Body of pancreas (tissue), 4 donors: Measurements from ENCODE around the gene CCBE1. TPM values are rescaled to one million over a fixed set of nuclear protein-coding genes. Genes with fewer than 3 reads are reported as not detected.

Experiments used
- ATAC-seq: fragments of 150-250 bp; one replicate; pipeline ENCODE4 v1.9.1; 2016
- DNase-seq, 4 donors: peaks; one replicate each; pipeline ENCODE4 v3.0.0-alpha.2; 2019
- H3K27ac ChIP-seq, 4 donors: fragments of 200-600 bp; sonication (generic); 1 replicate in 3 of 4; 2 replicates in 1 of 4; pipeline versions ENCODE4 v1.5.1 to v1.6.1; 2016 to 2019; ENCODE audit warnings: mild to moderate bottlenecking in 1 of 4, mixed read lengths in 1 of 4, moderate library complexity in 1 of 4
- H3K27me3 ChIP-seq, 2 donors: fragments of 200-600 bp; sonication (generic); one replicate each; pipeline ENCODE4 v1.6.0; 2016; ENCODE audit warnings: mild to moderate bottlenecking in 1 of 2
- H3K36me3 ChIP-seq, 2 donors: fragments of 200-600 bp; sonication (generic); replicated peaks in 1 of 2; 2 replicates each; pipeline ENCODE4 v1.5.1; 2016; ENCODE audit warnings: low read depth in 2 of 2; ENCODE audit not compliant: insufficient read depth in 1 of 2
- H3K4me1 ChIP-seq: fragments of 200-600 bp; sonication (generic); one replicate; pipeline ENCODE4 v1.6.0; 2016
- H3K4me3 ChIP-seq, 2 donors: fragments of 200-600 bp; sonication (generic); 1 replicate in 1 of 2; 2 replicates in 1 of 2; pipeline ENCODE4 v1.5.1; 2016 to 2019
- H3K9me3 ChIP-seq, 3 donors: fragments of 200-600 bp; sonication (generic); 1 replicate in 2 of 3; 2 replicates in 1 of 3; pipeline ENCODE4 v1.5.1; 2016
- POLR2A ChIP-seq, 3 donors: fragments of 450-650 bp; IDR thresholded peaks; one replicate each; pipeline ENCODE4 v1.6.1; 2016; ENCODE audit warnings: antibody characterized with exemption in 3 of 3, mild to moderate bottlenecking in 2 of 3
- WGBS, 2 donors: methylation state at CpG; one replicate each; pipeline ENCODE4 v1.1.5; 2017; 5-methylcytosine and 5-hydroxymethylcytosine counted together
- intact Hi-C: fragments of 100-400 bp; cut with DNase I; formaldehyde crosslinking; loops from one replicate; pipeline ENCODE4 v1.15.1; 2023
- total RNA-seq, 2 donors: library from RNA; depleted of rRNA; stranded (reverse); fragments of >200 nt; gene quantifications; one replicate each; pipeline ENCODE4 v1.1.0, GENCODE V29; 2016
- TF ChIP-seq, protein P1 (sequence below), 7 experiments: fragments of 450-650 bp in 4 of 7; fragments of 200-600 bp in 3 of 7; sonication (generic) in 3 of 7; IDR thresholded peaks; one replicate each; pipeline ENCODE4 v1.5.1; 2016 to 2019; ENCODE audit warnings: antibody characterized with exemption in 7 of 7

CCBE1 gene
- total RNA-seq, 2 donors from 2014 or later = 0.99 to 4.4 TPM

DNA sequence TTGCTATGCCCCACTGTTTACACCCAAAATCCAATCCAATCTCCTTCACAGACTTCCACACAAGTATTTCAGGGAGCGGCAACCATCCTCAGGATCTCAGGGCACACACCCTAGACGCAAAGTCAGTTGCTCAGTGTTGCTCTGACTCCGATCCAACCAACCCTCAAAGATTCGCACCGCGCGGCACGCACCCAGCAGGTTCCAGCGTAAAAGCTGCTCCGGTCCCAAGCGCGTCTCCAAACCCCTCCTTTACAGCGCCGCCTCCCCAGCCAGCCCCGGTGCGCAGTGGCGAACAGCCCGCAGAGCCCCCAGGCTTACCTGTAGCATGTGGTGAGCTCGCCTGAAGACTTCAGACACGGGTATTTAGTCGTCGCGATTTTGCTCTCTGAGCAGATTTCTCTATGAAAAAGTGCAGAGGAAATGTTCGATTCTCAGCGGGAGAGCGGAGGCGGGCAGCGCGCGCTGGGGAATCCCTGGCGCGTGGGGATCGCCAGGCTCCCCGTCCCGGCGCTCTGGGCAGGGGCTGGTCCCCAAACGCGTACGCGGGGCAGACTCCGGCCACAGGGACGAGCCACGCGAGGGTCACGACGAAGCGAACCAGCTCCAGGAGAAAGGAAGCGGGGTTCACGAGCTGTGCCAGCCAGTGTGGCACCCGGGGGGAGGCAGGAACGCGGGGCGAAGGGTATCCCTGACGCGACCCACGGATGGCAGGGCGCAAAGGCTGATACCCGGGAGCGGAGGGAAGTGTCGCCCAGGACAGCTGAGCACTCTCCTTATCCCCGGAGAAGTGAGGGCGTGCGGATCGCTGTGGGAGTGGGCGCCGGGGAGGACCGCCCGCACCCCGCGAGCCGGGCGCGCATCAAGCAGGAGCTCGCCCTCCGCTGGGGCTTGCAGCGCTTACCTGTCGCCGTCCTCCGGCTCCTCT, 650 bp downstream of the CCBE1 start:
- no peak overlapping the region for H3K27ac ChIP-seq
- H3K4me3 ChIP-seq = no peak overlapping the region
- intact Hi-C loops = no loop called here
- DNase-seq = no peak
- peaks cover 0 to 26% of the 10 kb centered on the region in 2 donors for H3K27me3 ChIP-seq
- ATAC-seq = peak; percentile 35
- TF ChIP-seq POLR2A (IDR thresholded peaks at IDR 0.05) = no peak
- TF ChIP-seq, protein P1, sequence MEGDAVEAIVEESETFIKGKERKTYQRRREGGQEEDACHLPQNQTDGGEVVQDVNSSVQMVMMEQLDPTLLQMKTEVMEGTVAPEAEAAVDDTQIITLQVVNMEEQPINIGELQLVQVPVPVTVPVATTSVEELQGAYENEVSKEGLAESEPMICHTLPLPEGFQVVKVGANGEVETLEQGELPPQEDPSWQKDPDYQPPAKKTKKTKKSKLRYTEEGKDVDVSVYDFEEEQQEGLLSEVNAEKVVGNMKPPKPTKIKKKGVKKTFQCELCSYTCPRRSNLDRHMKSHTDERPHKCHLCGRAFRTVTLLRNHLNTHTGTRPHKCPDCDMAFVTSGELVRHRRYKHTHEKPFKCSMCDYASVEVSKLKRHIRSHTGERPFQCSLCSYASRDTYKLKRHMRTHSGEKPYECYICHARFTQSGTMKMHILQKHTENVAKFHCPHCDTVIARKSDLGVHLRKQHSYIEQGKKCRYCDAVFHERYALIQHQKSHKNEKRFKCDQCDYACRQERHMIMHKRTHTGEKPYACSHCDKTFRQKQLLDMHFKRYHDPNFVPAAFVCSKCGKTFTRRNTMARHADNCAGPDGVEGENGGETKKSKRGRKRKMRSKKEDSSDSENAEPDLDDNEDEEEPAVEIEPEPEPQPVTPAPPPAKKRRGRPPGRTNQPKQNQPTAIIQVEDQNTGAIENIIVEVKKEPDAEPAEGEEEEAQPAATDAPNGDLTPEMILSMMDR (IDR thresholded peaks at IDR 0.05) = no peak
- peaks cover 22% of the 10 kb centered on the region for H3K4me1 ChIP-seq
- 0 to 1% methylated on average over 5 to 79 of the region's 79 CpGs for WGBS, 2 donors
- H3K9me3 ChIP-seq = no peaks in the 10 kb centered on the region
- no peaks in the 10 kb centered on the region for H3K36me3 ChIP-seq

DNA sequence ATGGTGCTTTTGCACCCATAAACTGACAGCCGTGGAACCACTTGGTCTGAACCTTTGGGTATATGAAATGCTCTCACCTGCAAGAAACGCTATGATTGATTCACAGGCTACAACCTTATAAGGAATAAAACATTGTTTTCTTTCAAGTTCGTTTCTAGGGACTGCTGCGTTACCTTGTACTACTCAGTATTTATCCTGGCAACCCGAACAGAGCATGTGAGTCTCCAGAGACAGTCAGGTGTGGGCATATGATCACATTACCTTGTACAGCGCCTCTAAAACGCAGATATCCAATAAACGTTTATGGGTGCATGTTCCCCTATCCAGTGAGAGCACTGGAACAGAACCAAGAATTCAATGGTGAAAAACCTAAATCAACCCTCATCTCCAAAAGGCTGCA, 1.7 kb downstream of the CCBE1 start:
- Histone ChIP-seq H3K36me3 (no peaks in the 10 kb centered on the region), H3K4me3 (no peak overlapping the region), H3K27me3 (peaks cover 0 to 26% of the 10 kb centered on the region in 2 donors), H3K4me1 (peaks cover 22% of the 10 kb centered on the region), H3K27ac (no peak overlapping the region), H3K9me3 (no peaks in the 10 kb centered on the region)
- 38 to 50% methylated on average over 8 of the region's 8 CpGs for WGBS, 2 donors
- no peak for TF ChIP-seq POLR2A (IDR thresholded peaks at IDR 0.05)
- TF ChIP-seq, protein P1 (IDR thresholded peaks at IDR 0.05) = no peak
- DNase-seq (no peak), ATAC-seq (no peak)
- intact Hi-C loops = no loop called here

GRCh38 chr18:59694824-59695223, 2.4 kb downstream of the CCBE1 start:
- intact Hi-C loops = no loop called here

GRCh38 chr18:59691996-59692395, 5.2 kb downstream of the CCBE1 start:
- 44 to 53% methylated on average over 4 of the region's 4 CpGs for WGBS, 2 donors
- H3K36me3 ChIP-seq = no peaks in the 10 kb centered on the region
- H3K4me1 ChIP-seq = peaks cover 10% of the 10 kb centered on the region
- no peak for DNase-seq
- H3K27me3 ChIP-seq = peaks cover 0 to 15% of the 10 kb centered on the region in 2 donors
- H3K27ac ChIP-seq = no peak overlapping the region
- ATAC-seq = no peak
- intact Hi-C loops = no loop called here
- no peak overlapping the region for H3K4me3 ChIP-seq
- H3K9me3 ChIP-seq = no peaks in the 10 kb centered on the region
- TF ChIP-seq POLR2A (IDR thresholded peaks at IDR 0.05) = no peak
- TF ChIP-seq, protein P1 (IDR thresholded peaks at IDR 0.05) = no peak

More at GRCh38 chr18:59694824-59695223, 2.4 kb downstream of the CCBE1 start:
- WGBS, 2 donors = 38 to 42% methylated on average over 4 of the region's 4 CpGs
- H3K36me3 ChIP-seq = no peaks in the 10 kb centered on the region
- no peaks in the 10 kb centered on the region for H3K9me3 ChIP-seq
- no peak overlapping the region for H3K27ac ChIP-seq
- peaks cover 0 to 26% of the 10 kb centered on the region in 2 donors for H3K27me3 ChIP-seq
- H3K4me1 ChIP-seq = peaks cover 22% of the 10 kb centered on the region
- no peak overlapping the region for H3K4me3 ChIP-seq
- DNase-seq (no peak), ATAC-seq (no peak)
- TF ChIP-seq, protein P1 (IDR thresholded peaks at IDR 0.05) = no peak
- no peak for TF ChIP-seq POLR2A (IDR thresholded peaks at IDR 0.05)
